GM18909 (cell line): ENCODE data around the gene GAL3ST1.

Experiments used
- ATAC-seq: cut with Tn5 transposase; IDR thresholded peaks from one replicate; pipeline ENCODE4 v1.9.1; 2021; ENCODE audit warnings: mild to moderate bottlenecking; ENCODE audit not compliant: unreplicated experiment, poor library complexity

Gene GAL3ST1

DNA sequence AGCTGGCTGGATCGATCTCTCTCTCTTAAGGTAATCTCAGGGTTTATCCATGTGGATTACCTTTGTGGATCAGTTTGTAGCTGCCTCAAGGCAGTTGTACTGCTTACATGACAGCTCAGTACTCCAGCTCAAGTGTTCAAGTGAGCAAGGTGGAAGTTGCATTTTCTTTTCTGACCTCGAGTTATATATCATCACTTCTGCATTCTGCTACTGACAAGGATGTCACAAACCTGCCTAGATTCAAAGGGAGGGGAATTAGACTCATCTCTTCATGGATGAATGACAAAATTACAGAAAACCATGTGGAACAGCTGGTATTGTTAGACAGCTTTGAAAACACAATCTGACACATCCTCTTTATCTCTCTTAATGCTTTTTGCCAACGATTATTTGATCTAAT, 26.5 kb upstream of the GAL3ST1 start:
- no peak for ATAC-seq

DNA sequence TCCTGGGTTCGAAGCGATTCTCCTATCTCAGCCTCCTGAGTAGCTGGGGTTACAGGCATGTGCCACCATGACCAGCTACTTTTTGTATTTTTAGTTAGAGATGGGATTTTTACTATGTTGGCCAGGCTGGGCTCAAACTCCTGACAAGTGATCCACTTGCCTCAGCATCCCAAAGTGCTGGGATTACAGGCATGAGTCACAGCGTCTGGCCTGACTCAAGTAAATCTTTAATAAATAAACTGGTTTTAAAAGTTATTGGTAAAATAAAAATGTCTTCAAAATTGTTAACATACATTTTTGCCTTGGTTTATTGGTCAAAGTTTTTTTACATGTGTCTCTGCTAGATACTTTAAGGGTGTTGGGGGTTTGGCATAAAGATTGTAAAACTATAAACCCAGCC, 24.5 kb upstream of the GAL3ST1 start:
- ATAC-seq = no peak

DNA sequence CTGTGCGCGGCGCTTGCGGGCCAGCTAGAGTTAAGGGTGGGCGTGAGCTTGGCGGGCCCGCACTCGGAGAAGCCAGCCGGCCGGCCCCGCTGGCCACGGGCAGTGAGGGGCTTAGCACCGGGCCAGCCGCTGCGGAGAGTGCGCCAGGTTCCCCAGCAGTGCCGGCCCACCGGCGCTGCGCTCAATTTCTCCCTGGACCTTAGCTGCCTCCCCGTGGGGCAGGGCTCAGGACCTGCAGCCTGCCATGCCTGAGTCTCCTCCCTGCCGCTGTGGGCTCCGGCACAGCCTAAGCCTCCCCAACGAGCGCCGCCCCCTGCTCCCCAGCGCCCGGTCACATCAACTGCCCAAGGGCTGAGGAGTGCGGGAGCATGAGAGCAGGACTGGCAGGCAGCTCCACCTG, 22.4 kb upstream of the GAL3ST1 start:
- ATAC-seq = no peak

DNA sequence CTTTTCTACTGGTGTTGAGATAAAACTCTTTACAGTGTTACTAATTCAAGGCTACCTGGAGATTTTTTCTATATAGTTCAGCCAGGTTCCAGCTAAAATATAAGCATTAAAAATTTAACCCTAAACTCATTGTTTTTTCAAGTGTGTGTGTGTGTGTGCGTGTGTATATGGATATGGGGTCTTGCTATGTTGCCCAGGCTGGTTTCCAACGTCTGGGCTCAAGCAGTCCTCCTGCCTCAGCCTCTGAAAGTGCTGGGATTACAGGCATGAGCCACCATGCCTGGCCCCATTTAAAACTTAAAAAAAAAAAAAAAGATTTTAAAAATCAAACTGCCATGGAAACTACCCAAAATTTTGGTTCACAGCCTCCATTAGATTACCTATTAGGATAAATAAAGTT, 21.7 kb upstream of the GAL3ST1 start:
- no peak for ATAC-seq

DNA sequence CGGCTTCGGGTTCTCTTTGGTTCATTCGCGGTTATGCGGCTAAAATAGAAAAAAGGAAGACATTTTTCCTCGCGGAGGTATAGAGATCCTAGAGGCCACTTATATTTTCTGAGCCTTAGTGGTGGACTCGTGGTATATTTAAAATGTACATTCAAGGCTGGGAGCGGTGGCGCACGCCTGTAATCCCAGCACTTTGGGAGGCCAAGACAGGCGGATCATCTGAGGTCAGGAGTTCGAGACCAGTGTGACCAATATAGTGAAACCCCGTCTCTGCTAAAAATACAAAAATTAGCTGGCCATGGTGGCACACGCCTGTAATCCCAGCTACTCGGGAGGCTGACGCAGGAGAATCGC, 17.9 kb upstream of the GAL3ST1 start:
- ATAC-seq = peak; percentile 6

DNA sequence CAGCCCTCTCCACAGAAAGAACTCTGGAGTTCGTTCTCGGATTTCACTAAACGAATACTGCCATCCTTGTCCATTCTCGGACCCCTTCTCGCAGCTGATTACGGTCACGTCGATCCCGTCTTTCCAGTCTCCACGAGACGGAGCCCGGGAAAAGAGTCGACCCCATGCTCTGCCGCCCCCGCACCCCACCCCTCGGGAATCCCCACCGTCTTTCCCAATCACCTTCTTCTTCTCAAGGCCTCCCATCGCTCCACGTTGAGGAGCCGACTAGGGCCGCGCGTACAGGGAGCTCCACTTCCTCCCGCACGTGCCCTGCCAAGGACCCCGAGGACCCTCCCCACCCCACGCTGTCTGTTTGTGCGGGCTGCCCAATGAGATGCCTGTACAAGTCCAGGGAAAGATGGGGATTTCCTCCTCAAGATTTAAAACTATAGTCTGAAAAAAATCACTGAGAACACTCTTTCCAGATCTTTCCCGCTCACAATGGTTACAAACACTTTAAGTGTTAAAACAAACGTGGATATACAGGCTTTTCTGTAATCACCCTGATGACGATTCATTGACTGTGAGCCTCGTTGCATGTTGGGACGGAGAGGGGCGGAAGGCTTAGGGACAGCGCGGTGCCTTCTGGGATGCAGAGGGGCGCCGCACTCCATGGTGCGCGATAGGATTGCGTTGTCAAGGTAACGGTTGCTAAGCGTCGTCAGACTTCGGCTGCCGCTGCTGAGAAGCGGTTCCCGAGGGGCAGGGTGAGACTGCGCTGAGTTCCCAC, 17.3 kb upstream of the GAL3ST1 start, which contains the start of gene PES1:
PES1 (minus strand) TSS at position 323 of the 772 bp plus-strand sequence; CDS start at position 246, 77 bp downstream.
- ATAC-seq = peak; percentile 95

DNA sequence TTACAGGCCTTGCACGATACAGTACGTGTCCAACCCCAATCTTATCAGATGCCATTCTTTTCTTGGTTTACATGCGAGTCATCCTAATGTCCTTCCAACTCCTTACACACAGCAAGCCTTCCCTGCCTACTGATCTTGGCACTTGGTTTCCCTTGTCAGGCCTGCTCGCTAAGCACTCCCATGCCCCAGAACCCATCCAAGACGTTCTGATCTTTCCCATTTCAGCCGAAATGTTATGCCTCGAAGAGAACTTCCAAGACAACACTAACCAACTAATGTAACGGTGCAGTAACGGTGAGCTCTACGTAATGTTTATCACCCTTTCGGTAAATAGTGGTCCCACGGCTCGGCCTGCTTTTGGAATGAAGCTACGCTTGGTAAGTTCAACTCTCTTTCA, 16.7 kb upstream of the GAL3ST1 start:
- no peak for ATAC-seq

DNA sequence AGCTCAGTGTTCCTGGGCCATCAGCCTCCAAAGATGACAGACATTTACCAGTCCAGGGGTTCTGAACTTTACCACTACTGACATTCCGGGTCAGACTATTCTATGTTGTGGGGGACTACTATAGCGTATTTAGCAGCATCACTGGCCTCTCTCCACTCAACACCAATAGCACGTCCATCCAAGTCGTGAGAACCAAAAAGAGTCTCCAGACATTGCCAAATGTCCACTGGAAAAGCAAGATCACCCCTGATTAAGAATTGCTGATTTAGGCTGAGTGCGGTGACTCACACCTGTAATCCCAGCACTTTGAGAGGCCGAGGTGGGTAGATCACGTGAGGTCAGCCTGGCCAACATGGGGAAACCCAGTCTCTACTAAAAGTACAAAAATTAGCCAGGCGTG, 11.9 kb upstream of the GAL3ST1 start:
- ATAC-seq = no peak

DNA sequence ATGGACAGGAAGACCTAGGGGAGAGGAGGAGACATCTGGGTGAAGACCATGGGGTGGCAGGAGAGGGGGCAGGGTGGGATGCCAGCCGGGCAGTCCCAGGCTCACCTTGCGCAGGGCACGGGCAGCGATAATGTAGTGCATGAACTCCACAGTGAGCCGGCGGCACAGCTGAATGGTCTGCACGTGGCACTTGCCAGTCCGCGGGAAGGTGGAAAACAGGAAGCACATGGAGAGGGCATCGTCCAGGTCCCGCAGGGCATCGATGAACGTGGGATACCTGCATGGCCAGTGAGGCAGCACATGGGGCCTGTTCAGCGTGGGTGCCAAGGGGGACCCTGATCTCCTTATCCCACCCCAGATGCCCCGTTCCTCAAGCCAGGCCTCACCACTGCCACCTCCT, 10.0 kb upstream of the GAL3ST1 start:
- ATAC-seq = no peak

DNA sequence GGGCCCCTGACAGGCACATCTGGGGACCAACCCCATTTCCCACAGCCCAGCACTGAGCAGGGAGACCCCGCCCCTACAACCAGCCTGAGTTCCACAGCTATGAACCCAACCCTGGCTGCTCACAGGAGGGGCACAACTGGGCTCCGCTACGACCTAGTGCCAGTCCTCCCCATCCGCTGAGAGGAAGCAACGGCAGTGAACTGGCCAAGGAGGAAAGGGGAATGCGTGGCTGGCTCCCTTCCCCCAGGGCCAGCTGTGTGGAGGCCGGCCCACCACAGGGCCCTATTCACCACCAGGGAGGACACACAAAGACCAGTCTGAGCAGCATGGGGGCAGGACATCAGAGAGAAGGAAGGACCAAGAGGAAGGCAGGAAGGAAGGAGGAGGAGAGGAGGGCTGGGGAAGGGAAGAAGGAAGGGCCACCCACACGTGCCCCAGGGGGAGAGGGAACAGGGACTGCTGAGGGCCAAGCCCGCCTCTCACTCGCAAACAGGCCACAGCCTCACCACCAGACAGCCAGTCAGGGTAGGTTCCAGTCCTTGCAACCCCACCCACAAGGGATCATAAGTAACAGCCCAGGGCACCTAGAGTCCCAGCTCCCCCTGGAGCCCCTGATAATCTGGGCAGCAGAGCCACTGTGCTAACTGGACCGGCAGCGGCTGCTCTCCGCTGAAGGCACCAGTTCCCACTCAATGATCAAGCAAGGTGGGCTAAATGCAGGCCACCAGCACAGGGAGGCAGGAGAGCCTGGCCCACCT, 8.5 kb upstream of the GAL3ST1 start:
- ATAC-seq = no peak

DNA sequence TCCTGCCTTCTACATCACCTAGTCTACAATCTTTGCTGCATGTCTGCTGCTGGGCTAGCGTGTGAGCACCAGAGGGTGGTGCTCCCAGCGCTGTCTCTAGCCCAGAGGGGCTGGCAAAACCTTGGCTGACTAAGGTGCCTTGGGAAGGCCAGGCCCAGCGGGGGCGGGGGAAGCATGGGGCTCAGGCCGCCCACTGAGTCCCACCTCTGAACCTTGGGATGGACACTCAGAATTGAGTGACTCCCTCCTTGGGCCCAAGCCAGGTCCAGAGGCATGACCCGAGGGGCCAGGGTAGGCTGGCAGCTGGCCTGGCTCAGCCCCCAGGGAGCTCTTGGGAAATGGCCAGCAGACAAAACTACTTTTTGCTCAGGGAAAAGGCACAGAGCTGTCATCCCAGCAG, 7.6 kb upstream of the GAL3ST1 start:
- ATAC-seq = no peak

DNA sequence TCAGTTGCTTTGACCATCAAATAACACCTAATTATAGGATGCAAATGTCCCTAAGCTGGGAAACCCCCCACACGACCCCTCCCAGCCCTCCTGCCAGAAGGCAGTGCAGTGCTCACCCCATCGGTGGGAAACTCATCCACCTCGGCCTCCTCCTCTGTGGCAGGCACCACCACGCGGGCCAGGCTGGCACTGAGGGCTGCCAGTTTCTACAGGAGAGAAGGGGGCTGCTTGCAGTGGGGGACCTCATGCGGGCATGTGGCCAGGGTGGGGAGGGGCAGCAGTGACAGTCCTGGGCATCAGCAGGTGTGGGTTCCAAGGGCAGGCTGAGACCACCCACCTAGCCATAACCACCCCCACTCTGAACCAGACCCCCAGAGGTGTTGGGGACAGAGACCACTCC, 6.4 kb upstream of the GAL3ST1 start:
- no peak for ATAC-seq

DNA sequence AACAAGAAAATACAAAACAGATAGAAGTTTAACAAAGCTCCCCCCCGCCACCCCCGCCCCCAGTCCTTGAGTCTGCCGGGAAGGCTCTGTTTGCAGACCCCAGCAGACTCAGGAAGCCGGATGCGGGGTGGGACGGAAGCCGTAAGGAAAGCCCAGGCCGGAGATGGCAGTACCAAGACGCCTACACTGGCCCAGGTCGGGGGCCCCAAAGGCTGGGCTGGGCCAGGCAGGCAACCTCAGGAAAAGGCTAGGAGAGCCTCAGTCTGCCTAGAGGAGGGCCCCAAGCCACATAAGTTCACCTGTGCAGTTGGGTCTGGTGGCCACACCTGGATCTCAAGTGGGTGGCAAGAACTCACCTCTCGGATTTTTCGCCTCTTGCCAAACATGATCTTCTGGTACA, 4.0 kb upstream of the GAL3ST1 start:
- no peak for ATAC-seq

DNA sequence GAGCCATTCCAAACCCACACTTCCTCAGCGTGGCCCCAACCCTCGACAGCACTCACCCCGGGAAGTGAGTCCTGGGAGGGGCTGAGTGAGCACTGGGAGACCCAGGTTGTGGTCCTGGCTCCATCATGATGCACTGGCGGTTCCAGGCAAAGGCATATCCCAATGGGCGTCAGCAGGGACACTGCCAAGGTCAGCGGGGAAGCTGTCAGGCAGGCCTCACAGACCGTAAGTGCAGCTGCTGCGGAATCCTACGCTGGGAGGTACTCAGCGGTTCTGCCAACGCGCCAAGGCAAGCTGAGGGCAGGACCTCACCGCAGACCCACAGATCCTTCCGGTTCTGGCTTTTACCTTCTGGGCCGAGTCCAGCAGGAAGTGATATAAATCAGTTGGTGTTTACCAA, 1.4 kb upstream of the GAL3ST1 start:
- no peak for ATAC-seq

DNA sequence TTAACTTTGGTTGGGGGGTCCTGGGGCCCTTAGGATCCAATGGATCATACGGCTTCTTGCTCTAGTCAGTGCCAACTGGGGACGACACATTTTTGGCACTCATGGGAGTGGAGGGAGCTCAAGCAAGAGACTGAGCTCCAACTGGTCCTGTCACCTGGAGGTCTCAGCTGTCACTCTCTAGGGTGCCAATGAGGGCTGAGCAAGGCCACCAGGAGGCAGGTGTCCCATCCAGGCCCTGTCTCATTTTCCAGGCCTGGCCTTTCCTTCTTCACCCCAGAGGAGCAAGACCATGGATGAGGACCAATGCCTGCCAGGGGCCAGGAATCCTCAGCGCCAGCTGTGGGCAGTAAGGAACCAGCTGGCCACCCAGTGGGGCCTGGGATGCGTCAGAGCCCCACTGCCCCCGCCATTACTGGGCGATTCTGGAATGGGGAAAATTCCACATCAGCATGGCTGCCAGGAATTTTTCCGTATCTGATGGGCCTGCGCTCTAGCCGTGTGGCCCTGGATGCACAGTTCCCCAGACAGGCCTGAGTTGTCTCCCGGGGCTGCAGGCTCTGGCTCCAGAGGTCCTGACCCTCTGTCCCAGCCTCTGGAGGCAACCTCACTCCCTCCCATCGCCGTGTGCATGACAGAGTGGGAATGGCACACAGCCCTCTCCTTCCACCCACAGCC, 669 bp upstream of the GAL3ST1 start:
- ATAC-seq = no peak

DNA sequence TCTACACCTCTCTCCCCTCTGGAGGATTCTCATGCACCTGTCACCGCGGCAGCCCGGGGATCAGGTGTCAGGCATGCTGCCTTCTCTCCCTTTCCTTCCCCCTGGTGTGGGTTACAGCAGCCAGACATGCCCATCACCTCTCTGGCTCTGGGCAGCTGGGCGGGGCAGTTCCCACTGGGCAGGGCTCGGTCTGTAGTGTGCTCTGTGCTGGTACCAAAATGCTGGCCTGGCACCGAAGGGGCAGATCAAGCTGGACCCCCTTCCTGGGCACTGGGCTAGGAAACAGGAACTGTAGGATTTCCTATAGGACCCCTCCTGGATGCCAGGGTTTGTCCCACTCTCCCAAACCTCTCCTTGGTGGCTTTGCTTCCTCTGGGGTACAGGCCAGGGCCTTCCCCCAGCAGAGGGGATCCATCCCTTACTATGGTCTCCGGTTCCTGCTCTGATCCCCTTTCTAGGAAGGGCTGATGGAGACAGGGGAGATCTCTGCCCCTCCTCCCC, 821 bp downstream of the GAL3ST1 start:
- ATAC-seq = no peak

DNA sequence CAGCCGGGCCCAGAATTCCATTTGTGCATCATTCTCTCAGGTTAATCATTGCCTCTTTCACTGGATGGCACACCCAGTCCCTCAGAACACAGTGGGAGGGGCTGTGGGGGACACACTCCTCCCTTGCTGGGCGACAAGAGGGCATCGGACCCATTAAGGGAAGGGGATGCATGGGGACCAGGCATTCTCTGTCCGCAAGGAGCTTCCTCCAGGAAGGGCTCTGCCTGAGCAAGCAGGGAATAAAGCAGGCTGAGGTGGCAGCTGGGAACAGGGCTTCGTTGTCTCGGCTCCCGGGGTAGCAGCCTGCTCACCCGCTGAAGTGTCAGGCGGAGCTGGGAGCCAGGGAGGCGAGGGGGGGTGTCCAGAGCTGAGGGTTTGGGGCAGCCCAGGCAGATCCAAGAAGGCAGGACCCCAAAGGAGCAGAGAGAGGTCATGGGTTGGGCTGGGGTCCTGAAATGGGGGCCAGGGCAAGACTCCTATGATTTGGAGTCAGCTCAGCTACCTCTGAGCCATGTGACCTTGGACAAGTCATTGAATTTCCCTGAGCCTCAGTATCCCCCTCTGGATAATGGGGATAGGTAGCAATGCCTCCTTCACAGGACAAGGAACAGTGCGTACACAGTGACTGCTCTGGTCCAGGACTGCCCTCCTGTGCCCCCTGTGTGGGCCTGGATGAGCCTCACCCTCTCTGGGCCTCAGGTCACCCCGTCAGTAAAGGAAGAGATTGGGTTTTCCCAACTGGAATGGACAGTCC, 1.4 kb downstream of the GAL3ST1 start:
- ATAC-seq = no peak

DNA sequence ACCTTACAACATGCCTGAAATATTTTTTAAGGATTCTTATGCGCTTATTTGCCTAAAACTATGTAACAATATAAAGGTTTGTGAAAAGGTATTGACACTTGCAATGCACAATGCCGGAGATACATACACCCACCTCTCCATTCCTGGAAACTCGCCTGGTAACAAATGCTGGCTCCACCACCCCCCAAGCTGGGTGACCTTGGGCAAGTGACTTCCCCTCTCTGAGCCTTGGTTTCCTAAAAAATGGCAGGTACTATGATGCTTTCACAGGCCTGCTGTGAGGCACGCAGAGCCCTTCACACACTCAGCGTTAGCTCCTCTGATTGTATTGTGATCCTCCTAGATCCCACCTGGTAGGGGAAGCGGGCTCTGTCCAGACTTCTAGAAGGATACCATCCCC, 2.3 kb downstream of the GAL3ST1 start:
- ATAC-seq = no peak

DNA sequence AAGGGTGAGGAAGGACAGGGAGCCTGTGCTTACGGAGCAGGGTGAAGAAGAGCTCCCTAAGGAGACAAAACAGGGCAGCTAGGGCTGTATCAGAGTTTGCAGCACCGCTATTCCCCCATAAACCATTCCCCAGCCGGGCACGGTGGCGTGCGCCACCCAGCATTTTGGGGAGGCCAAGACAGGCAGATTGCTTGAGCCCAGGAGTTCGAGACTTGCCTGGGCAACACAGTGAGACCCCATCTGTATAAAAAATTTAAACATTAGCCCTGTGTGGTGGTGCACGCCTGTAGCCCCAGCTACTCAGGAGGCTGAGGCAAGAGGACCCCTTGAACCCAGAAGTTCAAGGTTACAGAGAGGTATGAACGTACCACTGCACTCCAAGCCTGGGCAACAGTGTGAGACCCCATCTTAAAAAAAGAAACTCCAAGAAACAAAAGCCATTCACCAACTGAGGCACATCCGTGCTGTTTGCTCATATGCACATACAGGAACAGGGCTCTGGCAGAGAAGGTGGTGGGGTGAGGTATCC, 4.7 kb downstream of the GAL3ST1 start:
- no peak for ATAC-seq

DNA sequence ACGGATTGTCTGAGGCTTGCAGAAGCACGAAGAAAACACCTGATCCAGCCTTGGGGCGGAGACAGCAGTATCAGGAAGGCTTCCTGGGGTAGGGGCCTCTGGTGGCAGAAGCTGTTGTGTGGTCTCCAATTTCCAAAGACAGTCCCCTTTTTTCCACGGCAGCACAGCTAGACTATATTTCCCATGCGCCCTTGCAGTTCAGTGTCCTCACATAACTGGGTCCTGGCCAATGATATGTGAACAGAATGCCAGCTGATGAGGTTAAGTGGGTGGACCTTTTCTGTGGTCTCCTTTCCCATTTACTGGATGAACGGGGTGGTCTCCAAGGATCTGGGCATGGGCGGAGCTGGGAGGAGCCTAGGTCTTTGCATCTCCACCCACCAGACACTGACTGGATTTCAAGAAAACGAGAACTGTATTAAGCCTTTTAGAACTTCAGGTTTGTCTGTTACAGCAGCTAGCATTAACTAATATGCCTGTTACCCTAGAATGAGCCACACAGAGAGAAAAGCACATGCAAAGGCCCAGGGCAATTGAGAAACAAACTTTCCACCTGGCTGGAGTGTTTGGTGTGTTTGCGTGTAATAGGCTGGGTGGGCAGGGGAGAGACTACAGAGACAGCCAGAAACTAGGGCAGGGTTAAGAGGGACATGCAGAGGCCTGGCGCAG, 6.2 kb downstream of the GAL3ST1 start:
- no peak for ATAC-seq
